Lung (tissue), 12 donors: ENCODE measurements around the gene GTPBP2. TPM values are rescaled to one million over a fixed set of nuclear protein-coding genes. Genes with fewer than 3 reads are reported as not detected.

Experiments used
- ATAC-seq: fragments of 200-7000 bp; cut with Tn5 transposase; one replicate; pipeline ENCODE4 v1.9.1; 2020; ENCODE audit warnings: moderate number of reproducible peaks; ENCODE audit not compliant: insufficient read depth, low FRiP score
- DNase-seq, 3 donors: peaks; one replicate each; pipeline ENCODE4 v3.0.0-alpha.2; 2013 to 2017
- H3K27ac ChIP-seq, 2 donors: one replicate each; pipeline ENCODE4 v1.5.1; 2013; ENCODE audit warnings: mild to moderate bottlenecking in 2 of 2, moderate library complexity in 2 of 2, control low read depth in 1 of 2, inconsistent platforms in 1 of 2, low read depth in 1 of 2, low read length in 1 of 2
- H3K27me3 ChIP-seq, 3 donors: one replicate each; pipeline ENCODE4 v1.5.1; 2013; ENCODE audit warnings: low read length in 2 of 3; ENCODE audit not compliant: control insufficient read depth in 3 of 3, insufficient read depth in 3 of 3
- H3K36me3 ChIP-seq, 4 donors: one replicate each; pipeline ENCODE4 v1.5.1; 2013; ENCODE audit warnings: low read length in 4 of 4, mild to moderate bottlenecking in 1 of 4, moderate library complexity in 1 of 4; ENCODE audit not compliant: control insufficient read depth in 4 of 4, insufficient read depth in 4 of 4
- H3K4me1 ChIP-seq, 5 donors: one replicate each; pipeline ENCODE4 v1.5.1; 2013; ENCODE audit warnings: low read length in 5 of 5, mild to moderate bottlenecking in 2 of 5, moderate library complexity in 1 of 5; ENCODE audit not compliant: control insufficient read depth in 5 of 5, insufficient read depth in 5 of 5
- H3K4me3 ChIP-seq: one replicate; pipeline ENCODE4 v1.5.1; 2013; ENCODE audit warnings: mild to moderate bottlenecking, control low read depth, moderate library complexity
- H3K9ac ChIP-seq, 2 donors: one replicate each; pipeline ENCODE4 v1.5.1; 2013; ENCODE audit warnings: low read length in 2 of 2, control low read depth in 1 of 2; ENCODE audit not compliant: insufficient read depth in 1 of 2
- H3K9me3 ChIP-seq, 4 donors: one replicate each; pipeline ENCODE4 v1.5.1; 2013; ENCODE audit warnings: low read length in 3 of 4, mild to moderate bottlenecking in 1 of 4, moderate library complexity in 1 of 4; ENCODE audit not compliant: control insufficient read depth in 4 of 4, insufficient read depth in 3 of 4
- CTCF ChIP-seq: IDR thresholded peaks from 2 replicates; pipeline ENCODE4 v1.5.1; 2012; ENCODE audit warnings: mild to moderate bottlenecking; ENCODE audit errors: control extremely low read depth, extremely low read depth
- whole genome bisulfite sequencing, 2 donors: extraction: QIAGEN DNeasy Blood & Tissue Kit; methylation state at CpG; one replicate each; pipeline ENCODE4 v1.1.7; 2013; 5-methylcytosine and 5-hydroxymethylcytosine counted together
- polyA plus RNA-seq, 2 donors: library from polyadenylated mRNA; stranded (reverse); fragments of 200-250 nt; gene quantifications; one replicate each; pipeline ENCODE4 v1.2.1, GENCODE V29; 2013
- total RNA-seq, 2 donors: library from RNA; depleted of rRNA in 1 of 2; stranded (reverse); fragments of >200 nt in 1 of 2; gene quantifications; one replicate each; pipeline ENCODE4 v1.2.1, GENCODE V29; 2014 to 2021
- donor health status: control.
- donor health status: control.
- donor health status: Bipolar disorder and iron deficiency.
- donor health status: healthy.
- donor health status: DM: yes; HTN: yes; CAD: no.

Gene GTPBP2
- total and polyA plus RNA-seq, 4 donors: 49.9 to 78.4 (median 60.8) TPM

GRCh38 chr6:43627008-43627825 is 1.8 kb downstream of the GTPBP2 start:
- H3K9ac ChIP-seq: peak overlapping the region in 1 of 2 donors; percentile 27
- ATAC-seq (no peak), DNase-seq (peak; percentile 77 to 85 (median 78))
- TF ChIP-seq CTCF: no peak
- H3K27me3 ChIP-seq: no peaks in the 10 kb centered on the region
- H3K36me3 ChIP-seq: peaks cover 14 to 32% (median 30%) of the 10 kb centered on the region in 4 donors
- WGBS, 2 donors: 45 to 59% methylated on average over 5 of the region's 5 CpGs
- H3K4me3 ChIP-seq: no peak overlapping the region
- peaks cover 3 to 25% (median 8%) of the 10 kb centered on the region in 5 donors for H3K4me1 ChIP-seq
- H3K27ac ChIP-seq: peak overlapping the region; percentile 59 to 78
- H3K9me3 ChIP-seq: no peaks in the 10 kb centered on the region

- H3K27ac ChIP-seq: no peak overlapping the region
- H3K27me3 ChIP-seq: no peaks in the 10 kb centered on the region
- no peaks in the 10 kb centered on the region for H3K9me3 ChIP-seq
- peaks cover 3 to 23% (median 8%) of the 10 kb centered on the region in 5 donors for H3K4me1 ChIP-seq
- no peak for ATAC-seq
- WGBS, 2 donors: 95 to 99% methylated on average over 16 of the region's 16 CpGs
- TF ChIP-seq CTCF: no peak
- no peak overlapping the region for H3K4me3 ChIP-seq
- peaks cover 23 to 47% (median 45%) of the 10 kb centered on the region in 4 donors for H3K36me3 ChIP-seq
- DNase-seq: no peak
- H3K9ac ChIP-seq: no peak overlapping the region
Observed at GRCh38 chr6:43625393-43625992, 3.6 kb downstream of the GTPBP2 start.

GRCh38 chr6:43624786-43625288 is 4.2 kb downstream of the GTPBP2 start:
- ATAC-seq: no peak
- Histone ChIP-seq H3K27me3 (no peaks in the 10 kb centered on the region), H3K27ac (no peak overlapping the region), H3K36me3 (peaks cover 28 to 49% (median 46%) of the 10 kb centered on the region in 4 donors), H3K9me3 (no peaks in the 10 kb centered on the region), H3K4me3 (no peak overlapping the region), H3K4me1 (peaks cover 3 to 18% (median 5%) of the 10 kb centered on the region in 5 donors), H3K9ac (no peak overlapping the region)
- no peak for TF ChIP-seq CTCF
- WGBS, 2 donors: 91 to 96% methylated on average over 7 of the region's 7 CpGs
- no peak for DNase-seq
